LNCaP clone FGC (cell line): ENCODE measurements around the gene SBNO1.

Experiments
- DNase-seq: peaks from one replicate; pipeline ENCODE4 v3.0.0-alpha.2; 2011; ENCODE audit warnings: low read depth
- H3K4me3 ChIP-seq: 2 replicates; pipeline ENCODE4 v1.5.1; 2011; ENCODE audit warnings: mild to moderate bottlenecking, low read depth, low read length, control low read depth
- TF ChIP-seq, protein P1 (sequence below): IDR thresholded peaks from 2 replicates; pipeline ENCODE4 v1.5.1; 2012; ENCODE audit warnings: mild to moderate bottlenecking; ENCODE audit not compliant: control insufficient read depth, insufficient read depth; ENCODE audit errors: extremely low read depth

Gene SBNO1

DNA sequence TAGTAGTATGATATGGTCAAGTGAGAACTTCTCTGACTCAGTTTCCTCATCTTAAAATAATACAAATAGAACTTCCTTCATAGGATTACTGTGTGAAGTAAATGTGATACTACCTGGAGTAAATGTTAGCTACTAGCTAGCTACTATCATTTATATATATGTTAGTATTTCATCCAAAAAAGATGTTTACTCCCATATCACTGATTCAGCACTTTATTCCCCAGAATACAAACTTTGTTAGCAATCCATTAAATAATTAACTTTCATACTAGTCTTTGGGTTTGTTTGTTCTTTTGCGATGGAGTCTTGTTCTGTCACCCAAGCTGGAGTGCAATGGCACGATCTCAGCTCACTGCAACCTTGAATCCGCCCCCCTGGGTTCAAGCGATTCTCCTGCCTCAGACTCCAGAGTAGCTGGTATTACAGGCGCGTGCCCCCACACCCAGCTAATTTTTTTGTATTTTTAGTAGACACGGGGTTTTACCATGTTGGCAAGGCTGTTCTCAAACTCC, 8.4 kb downstream of the SBNO1 start:
- DNase-seq: no peak
- no peak overlapping the region for H3K4me3 ChIP-seq
- TF ChIP-seq, protein P1, sequence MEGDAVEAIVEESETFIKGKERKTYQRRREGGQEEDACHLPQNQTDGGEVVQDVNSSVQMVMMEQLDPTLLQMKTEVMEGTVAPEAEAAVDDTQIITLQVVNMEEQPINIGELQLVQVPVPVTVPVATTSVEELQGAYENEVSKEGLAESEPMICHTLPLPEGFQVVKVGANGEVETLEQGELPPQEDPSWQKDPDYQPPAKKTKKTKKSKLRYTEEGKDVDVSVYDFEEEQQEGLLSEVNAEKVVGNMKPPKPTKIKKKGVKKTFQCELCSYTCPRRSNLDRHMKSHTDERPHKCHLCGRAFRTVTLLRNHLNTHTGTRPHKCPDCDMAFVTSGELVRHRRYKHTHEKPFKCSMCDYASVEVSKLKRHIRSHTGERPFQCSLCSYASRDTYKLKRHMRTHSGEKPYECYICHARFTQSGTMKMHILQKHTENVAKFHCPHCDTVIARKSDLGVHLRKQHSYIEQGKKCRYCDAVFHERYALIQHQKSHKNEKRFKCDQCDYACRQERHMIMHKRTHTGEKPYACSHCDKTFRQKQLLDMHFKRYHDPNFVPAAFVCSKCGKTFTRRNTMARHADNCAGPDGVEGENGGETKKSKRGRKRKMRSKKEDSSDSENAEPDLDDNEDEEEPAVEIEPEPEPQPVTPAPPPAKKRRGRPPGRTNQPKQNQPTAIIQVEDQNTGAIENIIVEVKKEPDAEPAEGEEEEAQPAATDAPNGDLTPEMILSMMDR: no peak

DNA sequence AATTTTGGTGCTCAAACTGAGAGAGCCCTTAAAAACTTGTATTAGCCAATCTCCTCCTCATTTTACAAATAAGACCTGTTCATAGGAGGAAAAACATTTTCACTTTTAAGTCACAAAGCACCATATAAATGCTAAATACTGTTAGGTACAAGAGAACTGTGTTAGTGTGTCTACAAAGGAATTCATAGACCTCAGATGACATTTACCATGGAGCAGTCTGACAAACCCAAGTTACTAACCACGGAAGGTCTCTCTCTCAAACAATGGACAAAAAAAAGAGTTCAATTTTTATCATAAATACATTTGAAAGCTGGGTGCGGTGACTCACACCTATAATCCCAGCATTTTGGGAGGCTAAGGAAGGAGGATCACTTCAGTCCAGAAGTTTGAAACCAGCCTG, 10.0 kb downstream of the SBNO1 start:
- no peak for DNase-seq
- no peak overlapping the region for H3K4me3 ChIP-seq
- TF ChIP-seq, protein P1: no peak

DNA sequence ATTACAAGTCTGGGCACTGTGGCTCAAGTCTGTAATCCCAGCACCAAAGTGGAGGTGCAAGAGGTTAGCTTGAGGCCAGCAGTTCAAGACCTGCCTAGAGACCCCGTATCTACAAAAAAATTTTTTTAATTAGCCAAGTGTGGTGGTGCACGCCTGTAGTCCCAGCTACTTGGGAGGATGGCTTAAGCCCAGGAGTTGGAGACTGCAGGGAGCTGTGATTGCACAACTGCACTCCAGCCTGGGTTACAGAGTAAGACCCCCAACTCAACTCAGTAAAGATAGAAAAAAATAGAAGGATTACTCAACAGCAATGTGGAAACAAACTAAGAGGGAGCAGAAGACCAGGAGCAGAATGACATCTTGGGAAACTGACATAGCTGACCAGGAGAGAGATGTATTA, 13.3 kb downstream of the SBNO1 start:
- TF ChIP-seq, protein P1: no peak
- DNase-seq: no peak
- no peak overlapping the region for H3K4me3 ChIP-seq

DNA sequence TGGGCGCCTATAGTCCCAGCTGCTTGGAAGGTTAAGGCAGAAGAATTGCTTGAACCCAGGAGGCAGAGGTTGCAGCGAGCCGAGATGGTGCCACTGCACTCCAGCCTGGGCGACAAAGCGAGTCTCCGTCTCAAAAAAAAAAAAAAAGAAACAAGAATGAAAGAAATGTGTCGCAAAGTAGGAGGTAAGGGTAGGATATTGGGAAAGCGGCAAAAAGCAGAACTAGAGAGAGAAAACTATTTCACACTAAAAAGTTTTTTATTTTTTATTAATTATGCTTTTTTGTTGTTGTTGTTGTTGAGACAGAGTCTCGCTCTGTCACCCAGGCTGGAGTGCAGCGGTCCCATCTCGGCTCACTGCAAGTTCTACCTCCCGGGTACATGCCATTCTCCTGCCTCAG, 17.7 kb downstream of the SBNO1 start:
- H3K4me3 ChIP-seq: no peak overlapping the region
- TF ChIP-seq, protein P1: no peak
- DNase-seq: no peak

DNA sequence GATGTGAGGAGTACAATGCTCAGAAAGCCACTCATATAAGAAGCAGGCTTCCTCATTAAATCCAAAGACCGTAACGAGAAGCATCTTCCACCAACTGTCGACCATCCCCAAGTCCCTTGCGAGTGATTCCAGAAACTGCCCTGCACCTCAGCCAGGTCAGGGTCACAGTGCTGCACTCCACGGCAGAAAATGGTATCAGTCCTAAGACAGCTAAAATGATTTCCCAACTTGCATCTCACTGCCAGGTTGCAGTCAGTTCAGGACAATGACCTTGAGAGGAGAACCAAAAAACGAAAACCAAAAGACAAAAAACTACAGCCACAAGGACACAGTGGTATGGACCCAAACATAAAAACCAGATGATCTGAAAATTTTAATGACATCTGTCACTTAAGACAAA, 20.6 kb downstream of the SBNO1 start:
- no peak overlapping the region for H3K4me3 ChIP-seq
- DNase-seq: no peak
- TF ChIP-seq, protein P1: no peak

DNA sequence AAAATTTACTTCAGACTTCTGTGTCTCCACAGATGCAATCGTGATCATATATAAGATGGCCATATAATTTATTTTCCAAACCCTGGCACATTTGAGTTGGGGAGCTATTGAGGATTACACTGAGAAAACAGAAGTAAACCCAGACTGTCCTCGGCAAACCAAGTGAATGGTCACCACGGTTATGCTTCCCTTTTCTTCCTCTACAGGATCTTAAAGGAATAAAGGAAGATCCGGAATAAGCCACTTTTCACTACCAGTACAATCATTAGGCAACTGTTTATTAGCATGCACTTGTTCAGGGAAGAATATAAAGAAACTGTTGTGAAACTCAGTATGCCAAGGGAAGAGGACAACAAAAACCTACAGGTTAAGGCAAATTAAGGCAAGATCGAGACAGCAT, 27.6 kb downstream of the SBNO1 start:
- no peak overlapping the region for H3K4me3 ChIP-seq
- DNase-seq: no peak
- TF ChIP-seq, protein P1: no peak

DNA sequence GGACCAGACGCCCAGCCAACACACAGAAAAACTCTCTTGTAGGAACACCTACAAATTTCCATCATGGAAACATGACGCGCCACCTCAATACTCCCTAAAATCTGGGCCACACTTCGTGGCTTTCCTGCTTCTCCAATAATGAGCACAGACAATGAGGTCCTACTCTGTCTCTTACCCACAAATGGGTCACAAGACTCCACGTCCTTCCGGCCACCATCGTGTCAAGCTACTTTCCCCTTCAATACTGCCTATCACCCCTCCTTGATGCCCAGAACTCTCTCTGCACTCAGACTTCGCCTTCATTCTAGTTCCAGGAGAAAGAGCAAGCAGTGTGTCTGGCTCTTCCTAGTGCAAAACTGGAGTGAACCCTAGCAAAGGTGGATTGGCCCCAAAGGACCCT, 28.1 kb downstream of the SBNO1 start:
- TF ChIP-seq, protein P1: no peak
- no peak overlapping the region for H3K4me3 ChIP-seq
- DNase-seq: no peak
